GM21737 (cell line): ENCODE results near the gene SF3B1.
"Not testable (repeated sequence)": the region's sequence is repeated elsewhere in the genome, so short reads cannot be mapped to it uniquely, and the experiment has no call there.

Experiments
- ATAC-seq: cut with Tn5 transposase; IDR thresholded peaks from one replicate; pipeline ENCODE4 v1.9.1; 2021; ENCODE audit warnings: mild to moderate bottlenecking, moderate library complexity; ENCODE audit not compliant: unreplicated experiment

SF3B1 gene

GRCh38 chr2:197434541-197435513 is at the start of gene SF3B1:
TSS of gene SF3B1 (minus strand) at chr2:197435028. CDS start at chr2:197434999, 29 bp downstream.
- ATAC-seq: peak; percentile 95

GRCh38 chr2:197484248-197484647 is 49.4 kb upstream of the SF3B1 start:
- ATAC-seq: not testable (repeated sequence)

- ATAC-seq: no peak
These were observed 45.6 kb upstream of the SF3B1 start for GRCh38 chr2:197480165-197481036.

- no peak for ATAC-seq
These were observed 43.0 kb upstream of the SF3B1 start for GRCh38 chr2:197477797-197478196.

GRCh38 chr2:197472166-197472565 is 37.3 kb upstream of the SF3B1 start:
- no peak for ATAC-seq

GRCh38 chr2:197464175-197464574 is 29.3 kb upstream of the SF3B1 start:
- ATAC-seq: no peak

GRCh38 chr2:197461057-197461456 is 26.2 kb upstream of the SF3B1 start:
- ATAC-seq: no peak

- ATAC-seq: no peak
These were observed 25.8 kb upstream of the SF3B1 start for GRCh38 chr2:197460649-197461048.

- ATAC-seq: no peak
These were observed 20.6 kb upstream of the SF3B1 start for GRCh38 chr2:197455428-197455827.

GRCh38 chr2:197454923-197455322 is 20.1 kb upstream of the SF3B1 start:
- ATAC-seq: no peak

- ATAC-seq: peak; percentile 25
These were observed 19.1 kb upstream of the SF3B1 start for GRCh38 chr2:197453914-197454398.

- ATAC-seq: peak; percentile 92
These were observed 18.5 kb upstream of the SF3B1 start, which contains the start of gene COQ10B for GRCh38 chr2:197453123-197453913. TSS of gene COQ10B (plus strand) at chr2:197453552. CDS start at chr2:197453561, 9 bp downstream.

GRCh38 chr2:197452754-197453122 is 17.9 kb upstream of the SF3B1 start:
- ATAC-seq: no peak

GRCh38 chr2:197450935-197451358 is 16.1 kb upstream of the SF3B1 start:
- not testable (repeated sequence) for ATAC-seq

- ATAC-seq: no peak
These were observed 15.6 kb upstream of the SF3B1 start for GRCh38 chr2:197450465-197450864.

GRCh38 chr2:197446844-197447243 is 12.0 kb upstream of the SF3B1 start:
- ATAC-seq: no peak

GRCh38 chr2:197445746-197446145 is 10.9 kb upstream of the SF3B1 start:
- ATAC-seq: no peak

GRCh38 chr2:197442857-197443256 is 8.0 kb upstream of the SF3B1 start:
- ATAC-seq: no peak

- no peak for ATAC-seq
These were observed 2.6 kb upstream of the SF3B1 start for GRCh38 chr2:197437380-197437779.
